Germinal center (tissue), 1 donor: ENCODE results near the gene ACBD3.

Source experiments
- DNase-seq: peaks from one replicate; pipeline ENCODE4 v3.0.0; 2012; ENCODE audit warnings: mixed read lengths, low spot score

The ACBD3 gene

DNA sequence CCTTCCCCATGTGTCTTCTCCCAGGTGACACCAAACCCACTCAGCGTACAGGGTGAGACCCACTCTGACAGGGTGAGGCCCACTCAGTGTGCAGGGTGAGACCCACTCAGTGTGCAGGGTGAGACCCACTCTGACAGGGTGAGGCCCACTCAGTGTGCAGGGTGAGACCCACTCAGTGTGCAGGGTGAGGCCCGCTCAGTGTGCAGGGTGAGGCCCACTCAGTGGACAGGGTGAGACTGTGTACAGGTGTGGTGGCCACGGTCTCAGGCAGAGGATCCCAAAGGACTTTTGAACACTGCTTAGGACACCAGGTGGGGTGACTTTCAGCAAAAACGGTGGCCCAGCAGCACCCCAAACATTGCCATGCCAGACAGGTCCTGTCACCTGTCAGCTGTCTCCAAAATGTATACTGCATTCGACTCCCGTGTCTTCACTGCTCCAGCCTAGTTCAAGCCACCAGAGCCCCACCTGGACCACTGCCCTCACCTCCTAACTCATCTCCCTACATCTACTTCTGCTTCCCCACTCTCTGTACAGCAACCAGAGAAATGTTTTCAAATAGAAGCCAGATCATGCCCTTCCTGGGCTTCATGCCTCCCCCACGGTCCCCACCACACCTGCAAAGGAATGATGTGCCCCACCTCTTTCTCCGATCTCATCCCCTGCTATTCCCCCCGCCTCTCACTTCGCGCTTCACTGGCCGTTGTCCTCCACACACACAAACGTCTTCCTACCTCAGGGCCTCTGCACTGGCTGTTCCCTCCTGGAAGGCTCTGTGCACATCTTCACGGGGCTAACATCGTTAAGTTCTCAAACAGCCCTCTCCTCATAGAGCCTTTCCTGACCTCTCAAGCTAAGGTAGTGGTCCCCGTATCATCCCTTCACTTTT lies 52.1 kb downstream of the ACBD3 start:
- DNase-seq, result no peak

- DNase-seq, result no peak
These were observed 52.9 kb downstream of the ACBD3 start for GRCh38 chr1:226133504-226134123.

DNA sequence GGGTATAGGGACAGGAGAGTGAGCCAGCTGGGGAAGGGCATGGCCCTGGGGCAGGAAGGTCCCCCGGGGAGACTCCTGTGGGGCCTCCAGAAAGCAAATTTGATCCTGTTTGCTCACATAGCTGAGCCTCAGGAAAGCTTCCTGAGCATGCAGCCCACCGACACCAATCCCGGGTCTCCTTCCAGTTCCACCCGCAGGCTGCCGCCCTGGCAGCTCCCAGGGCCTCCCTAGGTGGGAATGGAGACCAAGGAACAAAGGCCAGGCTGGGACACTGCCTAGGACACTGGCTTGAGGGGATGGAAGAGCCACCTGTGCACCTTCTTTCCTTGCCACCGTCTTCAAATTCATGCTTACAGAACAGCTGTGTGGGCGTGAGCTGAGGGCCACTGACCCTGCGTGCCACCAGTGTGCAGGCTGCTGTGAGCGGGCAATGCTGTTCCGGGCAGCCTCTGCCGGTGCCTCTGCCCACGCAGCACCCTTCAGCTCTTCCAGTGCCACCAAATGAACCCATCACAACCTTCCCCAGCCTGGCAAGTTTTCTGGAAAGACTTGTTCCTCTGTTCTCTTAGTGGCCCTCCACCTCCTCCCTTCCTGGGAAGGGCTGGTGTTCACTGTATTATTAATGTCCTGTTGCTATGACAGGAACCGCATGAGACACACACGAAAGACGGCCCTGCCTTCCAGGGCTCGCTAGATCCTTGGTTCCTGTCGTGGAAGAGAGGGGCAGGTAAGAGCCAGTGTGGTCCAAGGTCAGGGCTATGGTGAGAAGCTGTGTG lies 53.6 kb downstream of the ACBD3 start:
- DNase-seq, result no peak

DNA sequence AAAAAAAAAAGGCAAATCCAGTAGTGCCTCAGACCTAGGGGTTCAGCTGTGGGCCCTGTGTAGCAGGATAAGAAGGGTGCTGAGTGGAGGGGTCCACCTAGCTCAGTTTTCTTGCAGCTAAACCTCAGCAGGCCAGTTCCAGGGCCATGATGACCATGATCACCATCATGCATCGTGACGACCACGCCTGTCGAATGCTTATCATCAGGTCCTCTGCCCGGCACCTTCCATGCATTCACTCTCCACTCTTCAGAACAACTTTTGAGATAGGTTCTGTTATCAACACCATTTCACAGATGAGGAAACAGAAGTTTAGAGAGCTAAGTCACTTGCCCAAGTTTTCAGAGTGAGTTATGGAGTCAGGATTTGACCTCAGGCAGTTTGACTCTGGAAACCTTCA lies 54.9 kb downstream of the ACBD3 start:
- DNase-seq, result no peak

GRCh38 chr1:226129230-226129629 lies 57.3 kb downstream of the ACBD3 start:
- DNase-seq, result no peak

DNA sequence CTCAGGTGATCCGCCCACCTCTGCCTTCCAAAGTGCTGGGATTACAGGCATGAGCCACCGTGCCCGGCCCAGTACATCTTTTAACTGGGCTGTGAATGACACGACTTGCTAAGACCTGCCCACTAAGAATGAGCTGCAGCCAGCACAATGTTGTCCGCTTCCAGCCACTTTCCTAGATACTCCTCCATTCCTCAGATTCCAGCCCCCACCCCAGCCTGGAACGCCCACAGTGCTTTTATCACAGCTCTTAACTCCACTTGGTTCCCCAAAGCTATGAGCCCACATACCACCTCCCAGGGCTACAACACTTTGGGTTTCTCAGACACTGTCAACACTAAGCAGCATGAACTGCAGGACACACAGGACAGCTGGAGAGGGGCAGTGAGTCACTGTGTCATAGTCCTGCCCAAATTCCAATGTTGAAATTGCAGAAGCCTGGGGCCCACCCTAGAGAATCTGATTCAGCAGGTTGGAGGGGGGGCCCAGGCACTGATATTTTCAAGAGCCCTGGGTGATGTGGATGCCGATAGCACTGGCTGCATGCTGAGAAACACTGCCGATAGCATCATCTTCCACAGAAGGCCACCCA lies 58.0 kb downstream of the ACBD3 start:
- DNase-seq, result no peak

DNA sequence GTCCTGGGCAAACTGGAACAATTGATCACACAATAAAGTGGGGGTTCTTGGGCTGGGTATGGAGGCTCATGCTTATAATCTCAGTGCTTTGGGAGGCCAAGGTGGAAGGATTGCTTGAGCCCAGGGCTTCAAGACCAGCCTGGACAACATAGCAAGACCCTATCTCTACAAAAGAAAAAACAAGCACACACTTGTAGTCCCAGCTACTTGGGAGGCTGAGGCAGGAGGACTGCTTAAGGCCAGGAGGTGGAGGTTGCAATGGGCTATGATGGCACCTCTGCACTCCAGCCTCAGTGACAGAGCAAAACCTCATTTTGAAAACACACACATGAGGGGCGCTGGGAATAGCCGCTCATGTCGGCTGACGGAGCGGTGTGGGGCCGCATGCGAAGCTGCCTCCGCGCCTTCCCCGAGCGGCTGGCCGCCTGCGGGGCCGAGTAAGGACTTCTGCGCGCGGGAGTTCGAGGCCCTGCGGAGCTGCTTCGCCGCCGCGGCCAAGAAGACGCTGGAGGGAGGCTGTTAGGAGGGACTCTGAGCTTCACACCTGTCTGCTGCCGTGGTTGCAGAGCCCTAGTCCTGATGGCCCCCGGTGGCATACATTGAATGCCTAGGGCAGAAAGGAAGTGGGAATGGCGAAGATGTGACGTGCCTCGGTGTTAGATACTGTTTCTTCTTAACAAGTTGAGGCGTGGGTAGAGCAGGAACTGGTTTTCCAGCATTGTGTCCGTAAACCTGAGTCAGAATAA lies 59.5 kb downstream of the ACBD3 start:
- DNase-seq, result no peak

DNA sequence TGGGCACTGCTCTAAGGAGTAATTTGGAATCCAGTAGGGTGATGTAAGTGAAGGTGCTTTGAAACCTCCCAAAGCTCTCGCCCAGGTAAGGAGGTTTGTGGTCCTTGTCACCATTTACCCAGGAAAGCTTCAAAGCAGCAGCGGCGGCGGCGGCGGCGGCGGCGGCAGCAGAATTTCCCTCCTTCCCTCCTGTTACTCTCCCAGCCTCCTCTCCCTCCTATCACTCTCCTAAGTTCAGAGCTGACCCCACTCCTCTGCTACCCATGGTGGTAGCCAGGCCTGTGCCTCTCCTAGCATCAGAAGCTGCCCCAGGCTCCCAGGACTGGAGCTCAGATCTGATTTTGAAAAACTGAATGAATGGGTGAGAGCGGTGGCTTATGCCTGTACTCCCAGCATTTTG lies 60.7 kb downstream of the ACBD3 start:
- no peak for DNase-seq

GRCh38 chr1:226125097-226125630 lies 61.4 kb downstream of the ACBD3 start:
- DNase-seq, result peak; percentile 79

- DNase-seq, result no peak
These were observed 62.7 kb downstream of the ACBD3 start for GRCh38 chr1:226123591-226124471.

DNA sequence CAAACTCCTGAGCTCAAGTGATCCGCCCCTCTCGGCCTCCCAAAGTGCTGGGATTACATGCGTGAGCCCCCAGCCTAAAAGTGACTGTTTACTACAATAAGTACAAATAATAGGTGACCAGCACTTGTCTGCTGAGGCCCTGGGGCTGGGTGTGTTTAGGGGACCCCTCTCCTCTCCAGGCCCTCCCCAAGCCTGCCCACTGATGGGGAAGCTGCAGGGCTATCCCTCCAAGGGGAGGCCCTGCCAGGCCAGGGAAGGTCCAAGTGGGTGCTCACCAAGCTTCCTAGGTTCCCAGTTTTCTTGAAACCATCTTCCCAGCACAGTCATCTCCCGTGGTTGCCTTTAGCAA lies 63.4 kb downstream of the ACBD3 start:
- no peak for DNase-seq

GRCh38 chr1:226121587-226122400 lies 64.7 kb downstream of the ACBD3 start:
- peak; percentile 89 for DNase-seq

DNA sequence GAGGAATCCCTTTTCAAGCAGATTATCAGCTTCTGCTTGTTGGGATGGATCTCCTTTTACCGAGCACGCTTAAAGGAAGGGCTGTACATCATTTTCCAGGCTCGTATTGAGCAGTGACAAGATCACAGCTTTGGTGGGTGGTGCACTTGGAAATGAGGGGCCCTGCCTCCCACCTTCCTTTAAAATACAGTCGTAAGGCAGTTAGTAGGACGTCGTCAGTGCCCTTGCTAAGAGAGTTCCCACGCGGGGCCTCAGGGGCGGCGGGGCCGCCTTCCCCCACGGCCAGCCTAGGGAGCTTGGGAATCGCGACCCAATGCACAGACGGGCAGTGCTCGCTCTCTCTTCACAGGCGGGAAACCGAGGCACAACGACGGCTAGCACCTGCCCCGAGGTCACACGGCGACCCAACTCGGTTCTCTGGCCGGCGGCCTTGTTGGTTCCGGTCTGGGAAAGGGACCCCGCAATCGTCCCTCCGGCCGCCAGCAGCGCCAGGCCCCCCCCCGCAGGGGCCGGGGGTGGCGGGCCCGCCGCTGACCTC lies 65.4 kb downstream of the ACBD3 start:
- DNase-seq, result no peak

GRCh38 chr1:226120398-226120797 lies 66.1 kb downstream of the ACBD3 start:
- DNase-seq, result no peak

GRCh38 chr1:226119169-226119568 lies 67.4 kb downstream of the ACBD3 start:
- DNase-seq, result no peak

DNA sequence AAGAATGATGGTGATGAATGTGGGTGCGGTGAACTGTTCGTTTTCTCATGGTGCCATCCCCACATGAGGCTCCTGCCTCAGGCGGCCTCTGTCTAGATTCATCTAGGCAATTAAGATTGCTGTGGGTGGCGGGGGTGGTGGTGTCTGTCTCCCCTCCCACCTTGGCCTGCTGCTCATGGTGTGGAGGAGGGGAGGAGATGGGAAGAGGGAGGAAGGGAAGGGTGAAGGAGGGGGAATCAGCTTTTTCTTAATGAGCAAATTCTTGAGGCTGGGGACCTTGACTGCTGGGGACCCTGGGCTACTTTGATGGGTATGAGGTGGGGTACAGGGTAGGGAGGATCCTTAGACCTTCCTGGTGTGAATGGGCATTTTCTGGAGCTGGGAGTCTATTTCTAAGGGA lies 68.2 kb downstream of the ACBD3 start:
- DNase-seq, result no peak

- no peak for DNase-seq
These were observed 69.2 kb downstream of the ACBD3 start for GRCh38 chr1:226117330-226117729.

DNA sequence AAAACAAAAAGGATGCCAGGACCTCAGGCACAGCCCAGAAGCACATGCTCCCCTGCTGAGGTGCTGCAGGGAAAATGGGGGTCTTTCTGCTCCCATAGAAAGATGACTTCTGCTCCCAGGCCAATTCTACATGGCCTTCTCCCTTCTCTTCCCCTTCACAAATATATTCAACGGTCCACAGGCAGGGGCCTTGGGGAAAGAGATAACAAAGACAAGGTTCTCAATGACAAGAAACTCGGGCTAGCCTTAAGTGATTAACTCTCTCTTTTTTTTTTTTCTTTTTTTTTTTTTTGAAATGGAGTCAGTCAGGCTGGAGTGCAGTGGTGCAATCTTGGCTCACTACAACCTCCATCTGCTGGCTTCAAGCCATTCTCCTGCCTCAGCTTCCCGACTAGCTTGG lies 69.9 kb downstream of the ACBD3 start:
- DNase-seq, result no peak

DNA sequence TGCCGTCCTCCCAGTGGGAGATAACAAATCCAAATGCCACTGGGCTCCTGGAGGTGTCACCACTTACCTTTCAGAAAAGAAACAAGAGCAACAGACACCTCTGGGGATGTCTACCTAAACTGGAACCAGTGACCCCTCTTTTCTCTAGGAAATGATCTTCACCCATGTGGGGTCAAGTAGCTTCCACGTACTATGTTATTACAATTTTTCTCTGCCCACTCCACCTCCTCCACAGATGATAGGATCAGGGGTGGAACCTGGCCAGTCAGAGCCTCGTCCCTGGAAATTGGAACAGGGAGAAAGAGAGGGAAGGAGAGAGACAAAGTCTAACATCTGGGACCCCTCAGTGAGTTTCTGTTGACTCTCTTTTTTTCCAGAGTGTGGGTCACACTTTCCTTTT lies 73.9 kb downstream of the ACBD3 start:
- DNase-seq, result no peak
